Brain pericyte (primary cell): ENCODE results near the gene SFXN1.

ENCODE experiments used
- DNase-seq: peaks from one replicate; pipeline ENCODE4 v3.0.0-alpha.2; 2012; ENCODE audit warnings: low read depth, low spot score

SFXN1 gene

DNA sequence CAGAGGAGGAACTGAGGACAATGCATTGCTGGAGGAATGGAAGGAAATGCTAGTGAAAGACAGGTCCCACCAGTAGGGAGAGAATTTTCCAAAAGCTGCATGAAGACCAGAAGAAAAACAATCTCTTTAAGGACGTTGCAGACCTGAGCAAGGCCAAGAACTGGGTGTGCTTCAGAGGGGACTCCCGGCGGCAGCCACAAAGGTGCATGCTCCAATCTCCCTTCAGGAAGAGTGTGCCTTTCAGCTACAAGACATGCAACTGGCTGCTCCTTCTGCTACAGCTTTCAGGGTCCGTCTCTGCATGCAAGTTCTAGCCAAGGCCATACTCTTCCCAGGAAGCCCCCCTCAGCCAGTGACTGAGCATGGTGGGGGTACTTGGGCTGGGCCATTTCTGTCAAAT is 62.9 kb downstream of the SFXN1 start:
- DNase-seq: no peak

DNA sequence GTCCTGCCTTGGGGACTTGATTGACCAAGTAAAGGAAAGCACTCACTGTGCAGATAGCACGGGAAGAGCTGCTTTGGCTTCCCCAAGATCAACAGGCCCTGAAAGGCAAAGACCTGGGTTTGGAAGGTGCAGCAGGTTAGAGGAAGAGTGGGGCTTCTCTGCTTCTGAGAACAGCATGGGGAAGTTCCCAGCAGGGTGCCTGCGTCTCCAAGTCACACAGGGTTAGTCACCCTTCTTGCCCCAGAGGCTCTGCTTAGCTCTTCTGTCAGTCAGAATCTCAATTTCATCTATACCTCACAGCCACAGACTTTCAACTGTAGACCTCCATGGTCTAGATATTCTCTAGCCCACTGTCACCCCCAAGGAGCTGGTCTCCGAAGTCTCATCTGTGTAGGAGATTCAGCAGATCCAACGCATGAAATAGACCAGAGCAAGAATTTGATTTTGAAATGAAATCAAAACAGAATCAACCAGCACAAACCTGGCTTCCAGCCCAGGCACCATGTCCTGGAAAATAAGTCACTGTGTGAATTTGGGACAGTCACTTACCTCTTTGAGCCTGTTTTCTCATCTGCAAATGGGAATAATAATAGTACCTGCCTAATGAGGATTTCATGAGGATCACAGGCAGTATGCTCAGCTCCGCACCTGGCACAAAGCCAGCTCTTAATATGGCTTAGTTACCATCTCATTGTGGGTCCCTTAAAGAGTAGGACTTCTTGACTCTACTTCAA is 64.0 kb downstream of the SFXN1 start:
- no peak for DNase-seq

DNA sequence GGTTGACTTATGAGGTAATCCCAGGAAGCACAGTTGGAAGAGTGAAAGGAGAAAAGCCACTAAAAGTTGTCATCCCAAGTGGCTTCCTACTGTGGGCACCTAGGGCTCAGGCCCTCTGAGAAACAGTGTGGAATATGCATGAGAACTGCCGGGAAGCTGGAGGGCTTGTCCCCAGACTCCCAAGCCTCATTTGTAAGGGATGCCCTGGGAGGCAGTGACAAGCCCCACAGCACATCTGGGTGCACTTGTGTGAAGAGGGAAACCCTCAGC is 64.5 kb downstream of the SFXN1 start:
- DNase-seq: no peak

DNA sequence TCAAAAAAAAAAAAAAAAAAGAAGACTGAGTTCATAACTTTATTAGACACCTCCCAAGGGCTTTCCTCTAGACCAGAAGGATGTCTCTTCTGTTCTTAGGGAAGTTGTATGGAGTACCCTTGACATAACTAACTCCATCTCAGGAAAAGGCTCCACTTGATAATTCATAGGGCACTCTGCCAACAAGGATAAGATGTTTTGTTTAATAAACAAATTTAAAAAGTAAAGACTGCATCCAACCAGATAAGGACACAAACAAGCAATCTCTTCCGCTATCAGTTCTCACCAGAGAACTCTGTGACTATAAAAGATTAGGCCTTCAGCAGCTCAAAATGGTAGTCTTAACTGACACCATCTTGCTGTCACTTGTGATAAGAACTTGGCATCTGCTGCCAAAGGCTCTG is 65.8 kb downstream of the SFXN1 start:
- no peak for DNase-seq

DNA sequence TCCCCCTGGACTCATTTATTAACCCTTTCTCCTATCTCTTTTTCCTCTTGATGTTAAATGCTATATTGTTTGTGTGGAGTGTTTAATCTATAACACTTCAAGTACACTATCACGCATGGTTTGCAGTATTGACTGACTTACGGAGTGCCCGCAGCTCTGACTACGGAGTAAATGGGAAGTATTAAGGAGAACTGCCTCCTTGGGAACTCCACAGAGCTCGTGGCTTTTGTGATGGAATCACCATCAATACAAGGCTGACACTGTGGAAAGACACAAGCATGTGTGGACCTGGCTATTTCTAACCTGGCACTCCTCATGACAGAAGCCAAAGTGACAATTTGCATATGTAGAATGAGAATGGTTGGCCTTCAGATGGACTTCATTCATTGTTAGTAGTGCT is 66.2 kb downstream of the SFXN1 start:
- DNase-seq: no peak

DNA sequence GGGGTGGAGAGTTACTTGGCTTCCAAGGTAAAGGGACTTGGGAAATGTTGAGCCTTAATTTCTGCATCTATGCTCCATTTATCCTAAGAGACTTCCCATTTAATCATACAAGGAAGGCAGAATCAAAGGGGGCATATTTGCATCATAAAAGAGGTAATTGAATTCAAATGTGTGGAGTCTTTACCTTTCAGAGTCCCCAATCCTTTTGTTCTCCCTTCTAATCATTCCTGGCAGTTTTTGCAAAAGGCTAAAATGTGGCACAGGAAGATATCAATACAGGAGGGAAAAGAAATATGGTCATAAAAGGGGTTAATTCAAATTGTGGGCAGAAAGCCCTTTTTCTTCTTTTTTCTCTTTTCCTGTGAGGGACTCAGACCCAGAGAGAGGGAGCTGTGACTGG is 69.5 kb downstream of the SFXN1 start:
- no peak for DNase-seq

DNA sequence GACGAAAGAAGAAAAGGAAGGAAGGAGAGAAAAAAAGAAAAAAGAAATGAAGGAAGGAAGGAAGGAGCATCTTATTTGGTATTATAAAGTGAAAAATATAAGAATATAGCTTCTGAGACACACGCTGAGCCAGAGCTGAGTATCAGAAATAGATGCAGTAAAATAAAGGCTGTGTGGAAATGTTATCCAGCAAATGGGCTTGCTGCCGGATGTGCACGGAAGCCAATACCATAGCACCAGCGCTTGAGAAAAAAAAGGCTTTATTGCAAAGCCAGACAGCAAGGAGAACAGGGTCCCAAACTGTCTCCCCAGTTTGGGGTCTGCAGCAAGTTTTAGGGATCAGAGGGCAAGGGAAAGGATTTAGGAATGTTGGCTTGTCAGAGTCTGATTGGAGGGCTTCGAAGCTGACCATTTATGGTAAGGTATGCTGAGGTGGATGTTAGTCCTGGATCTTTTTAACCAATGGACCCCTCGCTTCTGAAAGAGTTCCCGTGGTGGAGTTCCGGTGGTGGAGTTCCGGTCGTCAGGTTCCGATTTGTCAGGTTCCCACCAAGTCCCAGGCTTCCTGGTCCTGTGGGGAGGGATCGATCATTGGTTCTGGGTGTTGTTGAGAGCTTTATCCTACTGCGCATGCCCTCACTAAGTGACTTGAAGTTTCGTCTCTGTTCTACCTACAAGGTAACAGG is 70.4 kb downstream of the SFXN1 start:
- no peak for DNase-seq

DNA sequence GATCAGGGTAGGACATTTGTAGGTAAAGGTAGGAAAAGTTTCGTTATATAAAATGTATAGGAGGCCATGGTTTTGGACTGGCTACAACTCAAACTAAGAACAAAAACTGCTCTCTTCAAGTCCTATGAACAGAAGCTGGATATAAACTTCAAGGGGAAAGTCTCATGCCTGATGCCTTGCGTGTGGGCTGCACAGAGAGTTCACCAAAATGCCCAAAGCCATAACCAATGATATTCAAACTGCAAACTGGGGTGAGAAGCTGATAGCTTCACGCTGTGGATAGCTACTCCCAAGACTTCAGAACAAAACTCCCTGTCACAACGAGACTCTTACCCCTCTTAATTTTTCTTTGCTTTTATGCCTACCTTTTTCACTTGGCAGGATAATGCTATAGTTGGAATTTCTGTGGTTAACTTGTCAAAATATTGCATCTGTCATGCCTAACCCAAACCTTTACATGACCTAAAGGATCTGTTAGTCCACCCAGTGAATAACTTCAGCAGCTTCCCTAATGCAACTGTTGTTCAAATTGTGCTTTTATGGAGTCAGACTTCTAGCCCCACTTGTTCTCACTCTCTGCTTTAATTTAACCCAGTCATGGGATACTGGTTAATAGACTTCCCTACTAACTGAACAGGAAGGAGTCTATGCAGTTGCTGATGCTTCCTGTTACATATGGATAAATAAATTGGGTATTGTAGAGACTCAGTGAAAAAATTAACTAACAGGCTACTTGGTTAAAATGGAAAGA is 71.9 kb downstream of the SFXN1 start:
- no peak for DNase-seq

DNA sequence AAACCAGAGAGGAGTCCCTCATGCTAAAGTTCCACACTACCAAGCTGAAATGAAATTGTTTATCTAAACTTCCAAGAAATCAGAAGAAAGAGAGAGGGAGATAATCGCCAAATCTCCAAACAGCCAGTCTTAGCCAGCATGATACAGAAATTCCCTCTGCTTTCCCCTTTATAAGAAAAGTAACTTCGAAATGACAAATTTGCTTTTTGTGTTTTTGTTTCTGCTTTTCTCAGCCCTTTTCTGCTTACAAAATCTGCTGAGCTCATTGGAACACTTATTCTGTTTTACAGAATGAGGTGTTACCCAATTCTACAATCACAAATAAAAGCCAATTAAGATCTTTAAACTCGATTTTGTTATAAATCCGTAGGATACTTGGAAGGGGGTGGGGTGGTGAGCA is 72.9 kb downstream of the SFXN1 start:
- DNase-seq: no peak

DNA sequence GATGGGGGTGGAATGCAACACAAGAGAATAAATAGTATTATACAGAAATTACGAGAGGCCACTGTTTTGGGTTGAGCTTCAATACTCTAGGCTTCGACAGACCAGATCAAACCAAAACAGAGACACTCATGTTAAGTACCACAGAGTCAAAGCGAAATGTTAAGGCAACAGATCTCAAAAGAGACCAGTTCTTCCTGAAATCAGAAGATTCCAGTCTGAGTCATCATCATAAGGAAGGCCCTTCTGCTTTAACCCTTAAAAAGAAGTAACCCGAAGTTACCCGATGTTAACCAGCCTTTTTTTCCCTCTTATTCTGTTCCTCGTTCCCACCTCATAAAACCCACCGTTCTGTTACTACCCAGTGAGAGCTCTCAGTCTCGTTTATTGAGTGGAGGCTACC is 75.9 kb downstream of the SFXN1 start:
- DNase-seq: no peak

DNA sequence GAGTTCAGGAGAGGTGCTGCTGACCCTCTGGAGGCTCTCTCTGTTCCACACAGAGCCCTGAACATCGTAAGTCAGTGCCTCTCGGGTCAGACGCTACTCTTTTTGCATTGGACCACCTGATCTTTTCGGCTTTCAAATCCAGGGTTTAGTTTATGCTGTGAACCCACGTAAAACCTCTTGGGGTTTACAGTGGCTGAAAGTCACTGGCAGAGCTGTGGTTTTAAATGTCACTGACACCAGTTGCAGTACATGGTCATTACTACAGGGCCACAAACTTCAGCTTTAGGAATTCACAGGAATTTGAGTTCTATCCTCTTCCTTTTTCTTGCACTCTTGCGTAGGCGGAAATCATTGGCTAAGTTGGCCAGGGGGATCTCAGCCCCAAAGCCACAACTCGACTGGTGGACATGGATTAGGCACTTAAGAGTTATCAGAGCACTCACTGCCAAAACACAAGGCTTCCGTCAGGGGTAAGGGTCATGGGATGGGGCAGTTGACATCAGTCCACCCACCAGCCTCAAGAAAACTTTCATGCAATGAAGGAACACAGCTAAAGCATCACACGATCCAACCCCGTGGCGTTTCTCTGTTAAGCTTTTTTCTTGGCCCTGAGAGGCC is 76.9 kb downstream of the SFXN1 start:
- DNase-seq: no peak

DNA sequence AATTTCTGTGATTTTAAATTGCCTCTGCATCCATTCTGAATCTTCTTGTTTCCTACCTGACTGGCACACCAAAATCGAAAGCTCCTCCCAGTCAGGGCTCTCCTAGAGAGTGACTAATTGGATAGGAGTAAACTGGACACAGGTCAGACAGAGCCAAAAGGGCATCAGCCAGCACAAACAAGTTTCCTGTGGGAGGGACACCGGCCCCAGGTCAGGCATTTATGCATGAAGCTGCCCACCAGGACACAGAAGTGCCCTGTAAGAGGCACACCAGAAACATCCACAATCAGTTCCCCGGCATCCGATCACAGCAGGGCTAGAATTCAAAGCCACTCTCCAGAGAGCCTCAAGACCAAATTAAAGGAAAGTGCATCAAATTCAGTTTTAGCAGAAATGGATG is 78.4 kb downstream of the SFXN1 start:
- no peak for DNase-seq

DNA sequence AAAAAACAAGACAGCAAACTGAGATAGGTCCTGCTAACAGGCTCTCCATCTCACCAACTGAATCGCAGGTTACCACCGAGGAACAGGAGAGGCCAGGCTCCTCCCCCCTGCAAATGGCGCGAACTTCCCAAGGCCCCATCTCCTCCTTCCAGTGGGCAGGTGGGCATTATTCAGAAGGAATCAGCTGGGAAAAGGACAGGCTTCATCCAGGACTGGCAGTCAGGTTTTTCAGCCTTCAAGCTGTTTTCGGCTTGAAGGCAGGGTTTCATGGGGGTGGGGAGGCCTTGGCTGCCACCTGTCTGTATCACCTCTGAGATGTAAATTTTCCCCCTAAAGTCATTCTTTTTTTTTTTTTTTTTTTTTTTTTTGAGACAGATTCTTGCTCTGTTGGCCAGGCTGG is 79.4 kb downstream of the SFXN1 start:
- DNase-seq: no peak

DNA sequence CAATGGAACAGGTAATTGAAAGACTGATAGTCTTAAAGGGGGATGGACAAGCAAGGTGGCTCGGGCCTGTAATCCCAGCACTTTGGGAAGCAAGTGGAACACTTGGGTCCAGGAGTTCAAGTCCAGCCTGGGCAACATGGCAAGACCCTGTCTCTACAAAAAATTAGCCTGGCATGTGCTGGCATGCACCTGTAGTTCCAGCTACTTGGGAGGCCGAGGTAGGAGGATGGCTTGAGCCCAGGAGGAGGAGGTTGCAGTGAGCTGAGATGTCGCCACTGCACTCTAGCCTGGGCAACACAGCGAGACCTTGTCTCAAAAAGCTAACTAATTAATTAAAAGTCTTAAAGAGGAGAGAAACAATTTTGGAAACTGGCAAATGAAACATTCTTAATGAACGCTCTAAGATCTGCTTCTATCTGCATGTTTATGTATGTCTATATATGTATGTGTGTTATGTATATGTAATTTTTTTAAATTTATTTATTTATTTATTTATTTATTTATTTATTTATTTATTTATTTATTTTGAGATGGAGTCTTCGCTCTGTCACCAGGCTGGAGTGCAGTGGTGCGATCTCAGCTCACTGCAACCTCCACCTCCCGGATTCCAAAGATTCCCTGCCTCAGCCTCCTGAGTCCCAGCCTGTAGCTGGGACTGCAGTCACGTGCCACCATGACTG is 80.6 kb downstream of the SFXN1 start:
- DNase-seq: no peak

DNA sequence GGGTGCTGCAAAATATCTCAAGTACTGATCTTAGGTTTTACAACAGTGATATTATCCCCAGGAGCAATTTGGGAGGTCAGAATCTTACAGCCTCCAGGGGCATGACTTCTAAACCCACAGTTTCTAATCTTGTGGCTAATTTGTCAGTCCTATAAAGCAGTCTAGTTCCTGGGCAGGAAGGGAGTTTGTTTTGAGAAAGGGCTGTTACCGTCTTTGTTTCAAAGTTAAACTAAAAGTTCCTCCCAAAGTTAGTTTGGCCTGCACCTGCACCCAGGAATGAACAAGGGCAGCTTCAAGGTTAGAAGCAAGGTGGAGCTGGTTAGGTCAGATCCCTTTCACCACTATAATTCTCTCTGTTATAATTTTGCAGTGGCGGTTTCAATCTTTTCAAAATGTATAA is 81.7 kb downstream of the SFXN1 start:
- DNase-seq: no peak

DNA sequence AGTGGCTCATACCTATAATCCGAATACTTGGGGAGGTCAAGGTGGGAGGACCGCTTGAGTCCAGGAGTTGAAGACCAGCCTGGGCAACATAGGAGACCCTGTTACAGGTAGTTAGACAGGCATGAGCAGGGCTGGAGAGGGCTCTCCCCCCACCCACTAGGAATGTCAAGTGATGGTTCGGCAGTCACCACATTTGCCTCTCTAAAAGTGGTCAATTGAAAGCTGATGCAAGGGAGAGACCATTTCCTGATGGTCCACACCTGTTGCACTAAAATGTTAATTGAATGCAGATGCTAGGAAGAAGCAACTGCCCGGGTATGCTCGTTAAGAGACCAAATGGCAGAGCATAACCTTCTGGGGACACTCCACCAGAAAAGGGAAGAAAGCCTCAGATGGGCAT is 82.7 kb downstream of the SFXN1 start:
- DNase-seq: no peak

DNA sequence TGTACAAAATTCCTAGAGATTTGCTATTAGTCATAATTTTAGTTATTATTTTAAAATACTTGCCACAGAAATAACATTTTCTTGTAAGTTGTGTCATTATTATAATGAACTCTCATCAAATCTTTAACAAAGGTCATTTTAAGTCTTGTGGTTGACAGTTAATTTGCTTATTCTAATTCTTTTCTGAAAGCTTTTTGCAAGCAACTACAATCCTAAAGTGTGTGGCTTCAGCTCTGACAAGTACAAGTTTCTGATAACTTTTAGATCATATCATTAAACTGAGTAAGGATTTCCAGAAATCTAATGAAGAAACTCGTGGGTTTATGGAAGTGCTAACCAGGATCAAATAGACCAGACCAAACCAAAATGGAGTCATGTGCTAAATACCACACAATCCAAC is 86.4 kb downstream of the SFXN1 start:
- DNase-seq: no peak

DNA sequence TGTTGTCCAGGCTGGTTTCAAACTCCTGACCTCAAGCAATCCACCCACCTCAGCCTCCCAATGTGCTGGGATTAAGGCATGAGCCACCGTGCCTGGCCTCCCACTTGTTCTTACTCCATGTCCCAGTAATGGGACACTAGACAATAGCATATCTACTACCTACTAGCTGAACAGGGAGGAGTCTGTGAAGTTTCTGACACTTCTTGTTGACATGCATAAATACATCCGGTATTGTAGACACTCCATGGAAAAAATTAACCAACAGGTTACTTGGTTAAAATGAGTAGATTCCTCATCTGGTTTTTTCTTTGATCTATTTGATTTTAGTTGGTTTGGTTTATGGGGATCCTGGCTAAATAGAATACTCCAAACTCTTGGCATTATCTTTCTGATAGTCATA is 88.3 kb downstream of the SFXN1 start:
- DNase-seq: no peak

DNA sequence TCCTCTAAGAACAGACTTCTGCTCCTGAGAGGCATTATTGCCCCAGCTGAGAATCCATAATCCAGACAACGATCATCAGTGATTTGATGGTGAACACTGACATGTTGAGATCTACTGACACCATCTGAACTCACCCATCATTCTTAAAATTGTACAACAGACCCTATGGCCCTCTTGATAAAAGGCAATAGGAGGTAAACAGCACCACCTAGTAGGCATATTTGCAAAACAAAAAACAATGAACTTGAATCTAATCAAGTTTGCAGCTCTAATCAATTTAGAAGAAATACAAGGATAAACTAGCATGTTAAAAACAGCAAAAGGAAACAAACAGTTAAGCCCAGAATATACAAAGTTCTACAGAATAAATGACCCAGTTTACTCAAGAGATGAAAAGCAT is 89.6 kb downstream of the SFXN1 start:
- DNase-seq: no peak

DNA sequence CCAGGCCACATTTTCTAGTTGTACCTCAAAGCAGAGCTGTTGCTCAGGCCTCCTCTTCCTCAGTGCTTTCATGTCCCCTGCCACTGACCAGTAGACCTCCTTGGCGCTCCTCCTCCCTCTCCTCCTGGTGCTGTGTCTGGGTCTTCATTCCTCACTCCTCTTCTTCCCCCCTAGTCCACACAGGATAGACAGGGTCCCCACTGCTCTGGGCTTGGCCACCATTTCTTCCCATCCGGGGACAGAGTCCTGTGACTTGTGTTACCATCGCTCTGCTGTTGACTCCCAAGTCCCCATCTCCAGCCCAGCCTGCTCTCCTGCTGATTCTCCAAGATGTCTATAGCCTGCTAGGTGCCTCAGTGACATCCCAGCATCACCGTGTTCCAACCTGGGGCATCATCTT is 91.3 kb downstream of the SFXN1 start:
- no peak for DNase-seq

DNA sequence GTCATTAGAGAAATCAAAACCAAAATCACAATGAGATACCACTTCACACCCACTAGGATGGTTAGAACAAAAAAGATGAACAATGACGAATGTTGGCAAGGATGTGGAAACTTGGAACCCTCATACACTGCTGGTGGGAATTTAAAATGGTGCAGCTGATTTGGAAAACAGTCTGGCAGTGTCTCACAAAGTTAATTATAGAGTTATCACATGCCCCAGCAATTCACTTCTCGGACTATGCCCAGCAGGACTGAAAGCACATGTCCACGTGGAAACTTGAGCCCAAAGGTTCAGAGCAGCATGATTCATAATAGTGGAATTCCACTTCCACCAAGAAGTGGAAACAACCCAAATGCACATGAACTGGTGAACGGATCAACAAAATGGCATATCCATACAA is 94.5 kb downstream of the SFXN1 start:
- no peak for DNase-seq
